Right cardiac atrium (tissue), 5 donors: Measurements from ENCODE around the gene TINAG. TPM values are rescaled to one million over a fixed set of nuclear protein-coding genes. Genes with fewer than 3 reads are reported as not detected.
A peak's percentile ranks its signal among the peaks of the same experiment; 100 is the strongest.
"Not testable (repeated sequence)": the region's sequence is repeated elsewhere in the genome, so short reads cannot be mapped to it uniquely, and the experiment has no call there.

Experiments
- ATAC-seq, 2 donors: fragments of 200-7000 bp; cut with Tn5 transposase; one replicate each; pipeline versions ENCODE4 v1.8.0 to v1.9.1; 2020; ENCODE audit warnings: moderate library complexity in 2 of 2, mild to moderate bottlenecking in 1 of 2
- DNase-seq, 3 donors: peaks; one replicate each; pipeline ENCODE4 v3.0.0-alpha.2; 2020
- H3K27ac ChIP-seq: one replicate; pipeline ENCODE4 v1.5.1; 2013; ENCODE audit warnings: mild to moderate bottlenecking, low read length, control low read depth, moderate library complexity
- H3K27me3 ChIP-seq: one replicate; pipeline ENCODE4 v1.6.1; 2013; ENCODE audit not compliant: control insufficient read depth, insufficient read depth
- H3K4me1 ChIP-seq: one replicate; pipeline ENCODE4 v1.6.1; 2013; ENCODE audit warnings: low read length; ENCODE audit not compliant: control insufficient read depth, insufficient read depth
- H3K4me3 ChIP-seq: one replicate; pipeline ENCODE4 v1.5.1; 2013; ENCODE audit warnings: low read length, control low read depth
- H3K9me3 ChIP-seq: one replicate; pipeline ENCODE4 v1.6.1; 2013; ENCODE audit warnings: low read length; ENCODE audit not compliant: control insufficient read depth
- WGBS: extraction: QIAGEN DNeasy Blood & Tissue Kit; methylation state at CpG from one replicate; pipeline ENCODE4 v1.1.7; 2013; 5-methylcytosine and 5-hydroxymethylcytosine counted together
- intact Hi-C, 4 donors: fragments of 100-400 bp; cut with DNase I; formaldehyde crosslinking; loops; one replicate each; pipeline versions ENCODE4 v1.11.0 to v1.14.0; 2022 to 2023
- polyA plus RNA-seq: library from polyadenylated mRNA; stranded (reverse); fragments of 200-250 nt; gene quantifications from one replicate; pipeline ENCODE4 v1.2.3, GENCODE V29; 2013
- total RNA-seq, 4 donors: library from RNA; stranded (reverse); fragmentation: NEBNext Ultra II Directional; extraction: Animal tissue kit (Norgen Biotek cat#: 25700); gene quantifications; one replicate each; pipeline ENCODE4 v1.2.1, GENCODE V29; 2021
- donor health status: healthy with polysubstance abuse.
- donor health status: DM: no; HTN: yes; CAD: no.
- donor health status: DM: no; HTN: no; CAD: no.
- donor health status: DM: no; HTN: yes; CAD: no; lungs with severe emphysema.
- donor health status: DM: yes; HTN: yes; CAD: no.

The TINAG gene
- total and polyA plus RNA-seq, 5 donors = 0.09 to 0.76 (median 0.29) TPM

DNA sequence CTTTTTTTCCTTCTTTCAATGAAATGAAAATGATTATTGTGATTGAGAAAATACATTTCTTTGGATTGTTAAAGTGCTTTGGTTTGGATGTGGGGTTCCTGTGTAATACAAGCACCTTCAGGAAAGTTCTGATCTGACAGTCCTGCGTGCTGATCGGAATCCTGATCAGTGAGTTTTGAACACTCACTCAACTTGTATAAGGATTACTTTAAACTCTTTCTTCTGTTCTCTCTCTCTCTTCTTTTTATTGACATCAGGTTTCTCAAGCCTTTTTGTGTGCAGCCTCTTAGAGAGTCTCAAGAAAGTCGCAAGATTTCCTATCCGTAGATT, 710 bp downstream of the TINAG start:
- DNase-seq (no peak), ATAC-seq (no peak)
- H3K4me3 ChIP-seq = no peak overlapping the region
- intact Hi-C loops = no loop called here
- H3K27me3 ChIP-seq = no peaks in the 10 kb centered on the region
- H3K4me1 ChIP-seq = no peaks in the 10 kb centered on the region
- H3K27ac ChIP-seq = no peak overlapping the region
- H3K9me3 ChIP-seq = no peaks in the 10 kb centered on the region
- 92% methylated on average over 4 of the region's 4 CpGs for WGBS

DNA sequence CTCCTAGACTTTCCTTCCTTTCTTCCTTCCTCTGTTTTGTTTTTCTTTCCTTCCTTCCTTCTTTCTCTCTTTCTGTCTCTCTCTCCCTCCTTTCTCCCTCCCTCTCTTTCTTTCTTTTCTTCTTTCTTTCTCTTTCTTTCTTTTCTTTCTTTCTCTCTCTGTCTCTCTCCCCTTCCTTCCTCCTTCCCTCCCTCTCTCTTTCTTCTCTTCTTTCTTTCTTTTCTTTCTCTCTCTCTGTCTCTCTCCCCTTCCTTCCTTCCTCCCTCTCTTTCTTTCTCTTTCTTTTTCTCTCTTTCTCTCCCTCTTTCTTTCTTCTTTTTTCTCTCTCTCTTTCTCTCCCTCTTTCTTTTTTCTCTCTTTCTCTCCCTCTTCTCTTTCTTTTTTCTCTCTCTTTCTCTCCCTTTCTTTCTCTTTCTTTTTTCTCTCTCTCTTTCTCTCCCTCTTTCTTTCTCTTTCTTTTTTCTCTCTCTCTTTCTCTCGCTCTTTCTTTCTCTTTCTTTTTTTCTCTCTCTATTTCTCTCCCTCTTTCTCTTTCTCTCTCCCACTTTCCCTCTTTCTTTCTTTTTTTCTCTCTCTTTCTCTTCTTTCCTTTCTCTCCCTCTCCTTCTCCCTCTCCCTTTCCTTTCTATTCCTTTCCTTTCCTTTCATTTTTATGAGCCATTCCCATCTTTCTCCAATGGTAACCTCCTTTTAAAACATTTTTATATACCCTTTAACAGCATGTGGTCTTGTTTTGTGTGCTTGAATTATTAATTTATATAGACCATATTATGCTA, 2.3 kb downstream of the TINAG start:
- H3K4me3 ChIP-seq = no peak overlapping the region
- no peak for ATAC-seq
- 83% methylated on average over 1 of the region's 1 CpG for WGBS
- no peaks in the 10 kb centered on the region for H3K9me3 ChIP-seq
- H3K27me3 ChIP-seq = no peaks in the 10 kb centered on the region
- intact Hi-C loops = no loop called here
- H3K27ac ChIP-seq = no peak overlapping the region
- H3K4me1 ChIP-seq = no peaks in the 10 kb centered on the region
- DNase-seq = no peak

DNA sequence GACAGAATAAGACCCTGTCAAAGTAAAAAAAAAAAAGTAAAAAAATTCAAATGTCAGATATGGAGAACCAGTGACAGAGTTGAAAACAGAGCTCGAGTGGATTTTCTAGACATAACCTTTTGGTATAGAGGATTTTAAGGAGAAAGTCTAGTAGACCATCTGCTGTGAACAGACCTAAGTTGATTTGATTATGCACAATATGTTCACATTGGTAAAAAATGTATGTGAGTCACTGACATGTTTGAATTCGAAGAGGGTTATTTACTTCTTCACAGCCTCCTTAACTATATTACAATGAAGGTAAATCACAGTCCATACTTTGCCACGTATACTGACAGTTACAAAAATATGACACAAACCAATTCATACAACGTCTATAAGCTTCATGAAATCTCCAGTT, 7.4 kb downstream of the TINAG start:
- no peaks in the 10 kb centered on the region for H3K27me3 ChIP-seq
- ATAC-seq (no peak), DNase-seq (no peak)
- H3K27ac ChIP-seq = no peak overlapping the region
- no peak overlapping the region for H3K4me3 ChIP-seq
- WGBS = 79% methylated on average over 4 of the region's 4 CpGs
- intact Hi-C loops = no loop called here
- no peaks in the 10 kb centered on the region for H3K4me1 ChIP-seq
- no peaks in the 10 kb centered on the region for H3K9me3 ChIP-seq

DNA sequence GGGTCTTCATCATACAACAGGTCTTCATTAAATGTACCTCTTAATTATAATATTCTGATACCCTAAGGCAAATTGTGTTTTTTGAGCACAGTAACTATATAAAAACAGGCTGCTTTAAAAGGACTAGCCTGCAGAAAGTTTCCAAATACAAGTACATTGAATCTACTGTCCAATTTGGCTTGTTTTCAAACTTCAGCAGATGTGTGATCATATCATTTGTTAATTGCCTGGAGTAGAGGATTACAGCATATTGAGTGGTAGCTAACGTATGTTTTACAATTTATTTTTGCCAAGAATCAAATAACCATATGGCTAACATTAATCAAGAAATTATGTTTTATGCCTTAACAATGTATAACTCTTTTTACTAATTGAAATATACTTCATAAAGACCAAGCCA, 12.6 kb downstream of the TINAG start:
- Histone ChIP-seq H3K27me3 (no peaks in the 10 kb centered on the region), H3K9me3 (no peaks in the 10 kb centered on the region), H3K4me3 (no peak overlapping the region), H3K27ac (no peak overlapping the region), H3K4me1 (no peaks in the 10 kb centered on the region)
- intact Hi-C loops = no loop called here
- ATAC-seq (no peak), DNase-seq (no peak)
- WGBS = 54% methylated on average over 1 of the region's 1 CpG

DNA sequence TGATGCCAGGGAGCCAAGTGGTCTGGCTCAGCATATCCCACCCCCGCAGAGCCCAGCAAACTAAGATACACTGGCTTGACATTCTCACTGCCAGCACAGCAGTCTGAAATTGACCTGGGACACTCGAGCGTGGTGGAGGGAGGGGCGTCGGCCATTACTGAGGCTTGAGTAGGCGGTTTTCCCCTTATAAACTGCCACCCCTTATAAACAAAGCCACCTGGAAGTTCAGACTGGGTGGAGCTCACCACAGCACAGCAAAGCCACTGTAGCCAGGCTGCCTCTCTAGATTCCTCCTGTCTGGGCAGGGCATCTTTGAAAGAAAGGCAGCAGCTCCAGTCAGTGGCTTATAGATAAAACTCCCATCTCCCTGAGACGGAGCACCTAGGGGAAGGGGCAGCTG, 19.4 kb downstream of the TINAG start:
- ATAC-seq = no peak
- Histone ChIP-seq H3K27ac (no peak overlapping the region), H3K4me3 (no peak overlapping the region), H3K4me1 (no peaks in the 10 kb centered on the region), H3K27me3 (no peaks in the 10 kb centered on the region), H3K9me3 (no peaks in the 10 kb centered on the region)
- intact Hi-C loops = no loop called here
- 83% methylated on average over 7 of the region's 7 CpGs for WGBS
- DNase-seq = no peak

DNA sequence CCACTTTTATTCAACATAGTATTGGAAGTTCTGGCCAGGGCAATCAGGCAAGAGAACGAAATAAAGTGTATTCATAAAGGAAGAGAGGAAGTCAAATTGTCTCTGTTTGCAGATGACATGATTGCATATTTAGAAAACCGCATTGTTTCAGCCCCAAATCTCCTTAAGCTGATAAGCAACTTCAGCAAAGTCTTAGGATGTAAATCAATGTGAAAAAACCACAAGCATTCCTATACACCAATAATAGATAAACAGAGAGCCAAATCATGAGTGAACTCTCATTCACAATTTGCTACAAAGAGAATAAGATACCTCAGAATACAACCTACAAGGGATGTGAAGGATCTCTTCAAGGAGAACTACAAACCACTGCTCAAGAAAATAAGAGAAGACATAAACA, 23.3 kb downstream of the TINAG start:
- WGBS = 59% methylated on average over 2 of the region's 2 CpGs
- not testable (repeated sequence) for DNase-seq, H3K4me1 ChIP-seq, H3K27me3 ChIP-seq, H3K9me3 ChIP-seq, H3K27ac ChIP-seq, ATAC-seq, H3K4me3 ChIP-seq
- intact Hi-C loops = loop anchor here in 1 of 4 donors (10.0 kb wide), 1 partner anchor 243 kb away; no protein-coding TSS in a partner anchor

DNA sequence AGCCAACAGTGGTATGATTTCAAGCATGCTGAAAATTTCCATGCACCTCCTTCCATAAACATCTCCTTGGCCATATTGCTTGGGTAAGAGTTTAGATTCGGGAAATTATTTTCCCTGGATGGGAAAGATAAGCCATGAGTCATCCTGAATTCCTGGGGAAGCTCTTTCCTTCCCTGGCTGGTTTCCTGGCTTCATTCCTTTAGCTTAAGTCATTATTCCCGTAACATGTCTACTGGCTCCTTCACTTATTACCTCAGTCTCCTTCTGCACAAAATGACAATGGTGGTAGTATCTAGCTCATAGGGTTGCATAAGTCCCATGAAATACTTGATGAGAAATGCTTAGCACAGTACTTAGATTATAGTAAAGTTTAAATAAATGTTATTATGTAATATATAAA, 27.6 kb downstream of the TINAG start:
- H3K4me3 ChIP-seq = no peak overlapping the region
- no peaks in the 10 kb centered on the region for H3K9me3 ChIP-seq
- no peaks in the 10 kb centered on the region for H3K4me1 ChIP-seq
- DNase-seq = no peak
- 39% methylated on average over 2 of the region's 2 CpGs for WGBS
- intact Hi-C loops = loop anchor here in 1 of 4 donors (10.0 kb wide), 1 partner anchor 239 kb away; no protein-coding TSS in a partner anchor
- ATAC-seq = peak; percentile 29 to 66
- H3K27ac ChIP-seq = no peak overlapping the region
- H3K27me3 ChIP-seq = no peaks in the 10 kb centered on the region

DNA sequence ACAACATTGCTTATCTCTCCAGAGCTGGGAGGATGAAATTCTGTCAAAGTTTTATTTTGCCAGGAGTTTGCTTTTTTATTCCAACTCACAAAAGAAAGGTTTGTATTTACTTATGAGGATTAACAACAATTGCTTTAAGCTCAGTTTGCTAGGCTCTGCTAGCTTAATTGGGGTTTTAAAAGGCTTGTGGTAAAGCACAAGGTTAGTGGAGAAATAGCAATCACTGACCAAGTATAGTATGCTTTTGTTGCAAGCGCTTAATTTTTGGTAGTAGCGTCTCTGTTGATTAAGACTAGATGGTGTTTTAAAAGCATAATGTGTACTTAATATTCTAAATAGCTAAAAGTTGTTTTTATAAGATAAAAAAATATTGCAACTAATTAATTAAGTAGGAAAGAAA, 45.7 kb downstream of the TINAG start:
- H3K4me3 ChIP-seq = no peak overlapping the region
- intact Hi-C loops = no loop called here

DNA sequence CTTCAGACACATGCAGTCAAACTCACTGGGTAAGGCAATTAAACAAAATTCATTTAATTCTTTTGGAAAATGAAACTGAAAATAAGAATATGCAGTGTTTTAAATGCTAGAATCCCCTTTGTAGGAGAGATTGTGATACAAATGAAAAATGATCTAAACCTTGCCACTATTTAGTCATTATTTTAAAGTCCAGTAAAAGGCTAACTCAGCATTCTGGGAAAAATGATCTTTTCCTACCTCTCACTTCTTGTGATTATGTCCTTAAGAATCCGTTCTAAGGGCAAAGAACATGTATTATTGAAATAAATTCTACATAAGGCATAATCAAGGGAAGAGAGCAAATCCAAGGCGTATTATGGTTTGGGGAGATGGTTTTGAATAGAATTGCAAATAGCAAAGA, 46.4 kb downstream of the TINAG start:
- no peaks in the 10 kb centered on the region for H3K9me3 ChIP-seq
- H3K4me3 ChIP-seq = no peak overlapping the region
- no peak overlapping the region for H3K27ac ChIP-seq
- H3K4me1 ChIP-seq = no peaks in the 10 kb centered on the region
- 81% methylated on average over 2 of the region's 2 CpGs for WGBS
- ATAC-seq (no peak), DNase-seq (no peak)
- no peaks in the 10 kb centered on the region for H3K27me3 ChIP-seq
- intact Hi-C loops = no loop called here

More for the DNA sequence above, 45.7 kb downstream of the TINAG start:
- no peak for ATAC-seq
- Histone ChIP-seq H3K4me1 (no peaks in the 10 kb centered on the region), H3K27ac (no peak overlapping the region), H3K9me3 (no peaks in the 10 kb centered on the region), H3K27me3 (no peaks in the 10 kb centered on the region)
- DNase-seq = no peak
- WGBS = 92% methylated on average over 2 of the region's 2 CpGs

DNA sequence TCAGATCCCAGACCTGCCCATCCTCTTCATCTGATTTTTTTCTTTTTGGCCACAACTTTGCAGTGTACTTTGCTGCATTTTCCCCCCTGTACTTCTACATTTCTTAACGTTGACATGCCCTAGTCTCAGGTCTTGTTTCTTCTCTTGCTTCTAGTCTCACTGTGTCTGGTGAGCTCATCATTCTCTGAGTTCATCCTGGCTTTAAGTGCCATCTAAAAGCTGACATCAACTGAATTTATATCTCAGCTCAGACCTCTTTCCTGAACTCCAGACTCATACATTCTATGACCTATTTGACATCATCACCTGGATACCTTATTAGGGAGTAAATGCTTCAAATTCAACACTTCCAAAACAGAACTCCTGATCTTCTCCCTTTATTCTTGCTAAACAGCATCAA, 48.9 kb downstream of the TINAG start:
- Histone ChIP-seq H3K4me1 (no peaks in the 10 kb centered on the region), H3K27ac (no peak overlapping the region), H3K9me3 (no peaks in the 10 kb centered on the region), H3K4me3 (no peak overlapping the region), H3K27me3 (no peaks in the 10 kb centered on the region)
- intact Hi-C loops = no loop called here
- 51% methylated on average over 1 of the region's 1 CpG for WGBS
- ATAC-seq = no peak
- DNase-seq = no peak

DNA sequence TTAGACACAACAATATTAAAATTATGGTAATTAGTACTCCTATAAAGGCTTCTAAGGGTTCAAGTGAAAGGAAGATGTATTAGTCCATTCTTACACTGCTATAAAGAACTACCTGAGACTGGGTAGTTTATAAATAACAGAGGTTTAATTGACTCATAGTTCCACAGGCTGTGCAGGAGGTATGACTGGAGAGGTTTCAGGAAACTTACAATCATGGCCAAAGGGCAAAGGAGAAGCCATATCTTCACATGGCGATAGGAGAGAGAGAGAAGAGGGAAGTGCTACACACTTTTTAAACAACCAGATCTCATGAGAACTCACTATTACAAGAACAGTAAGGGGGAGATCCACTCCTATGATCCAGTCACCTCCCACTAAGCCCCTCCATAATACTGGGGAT, 52.9 kb downstream of the TINAG start:
- no peak for ATAC-seq

DNA sequence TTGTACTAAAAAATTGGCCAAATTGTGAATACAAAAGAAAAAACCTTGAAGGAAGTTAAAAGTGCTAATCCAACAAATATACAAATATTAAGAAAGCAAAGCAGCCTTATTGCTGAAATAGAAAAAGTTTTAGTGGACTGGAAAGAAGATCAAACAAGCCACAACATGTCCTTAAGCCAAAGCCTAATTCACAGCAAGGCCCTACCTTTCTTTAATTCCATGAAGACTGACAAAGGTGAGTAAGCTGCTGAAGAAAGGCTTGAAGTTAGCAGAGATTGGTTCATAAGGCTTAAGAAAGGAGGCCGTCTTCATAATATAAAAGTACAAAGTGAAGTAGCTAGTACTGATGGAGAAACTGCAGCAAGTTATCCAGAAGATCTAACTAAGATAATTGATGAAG, 53.5 kb downstream of the TINAG start:
- no peaks in the 10 kb centered on the region for H3K27me3 ChIP-seq
- H3K9me3 ChIP-seq = no peaks in the 10 kb centered on the region
- H3K4me3 ChIP-seq = no peak overlapping the region
- intact Hi-C loops = no loop called here
- WGBS = 96% methylated on average over 1 of the region's 1 CpG
- H3K27ac ChIP-seq = no peak overlapping the region
- ATAC-seq (no peak), DNase-seq (no peak)
- H3K4me1 ChIP-seq = no peaks in the 10 kb centered on the region

More for the DNA sequence above, 52.9 kb downstream of the TINAG start:
- H3K4me3 ChIP-seq = no peak overlapping the region
- H3K4me1 ChIP-seq = no peaks in the 10 kb centered on the region
- DNase-seq = no peak
- WGBS = 73% methylated on average over 1 of the region's 1 CpG
- no peaks in the 10 kb centered on the region for H3K9me3 ChIP-seq
- intact Hi-C loops = no loop called here
- H3K27me3 ChIP-seq = no peaks in the 10 kb centered on the region
- H3K27ac ChIP-seq = no peak overlapping the region
